ENCODE data around the gene TBC1D22A. TPM values are rescaled to one million over a fixed set of nuclear protein-coding genes. Genes with fewer than 3 reads are reported as not detected.

The TBC1D22A gene
- total RNA-seq, 1 experiment from 2014 or later = 20.9 TPM

GRCh38 chr22:47022475-47022874 lies 260.0 kb downstream of the TBC1D22A start:
- ChIA-PET POLR2A (no interaction called here), RAD21 (ENCODE audit: low non-redundant PET in 1 of 2, low total read pairs in 2 of 2, uncharacterized antibody in 2 of 2, unreplicated experiment in 2 of 2) (no interaction called here), CTCF (no interaction called here)
- Histone ChIP-seq H3K4me3 (replicated peaks in 1 of 2; ENCODE audit: low read depth in 1 of 2, low read length in 2 of 2) (no peak overlapping the region), H3K9me3 (ENCODE audit: control insufficient read depth in 1 of 2, insufficient read depth in 1 of 2, low read depth in 1 of 2, low read length in 2 of 2) (no peaks in the 10 kb centered on the region), H3K9me2 (ENCODE audit: insufficient read depth) (no peaks in the 10 kb centered on the region), H3K27me3 (ENCODE audit: insufficient read depth, low read length) (no peaks in the 10 kb centered on the region), H3K79me2 (ENCODE audit: insufficient read depth, low read length) (no peaks in the 10 kb centered on the region), H4K20me1 (ENCODE audit: insufficient read depth) (no peaks in the 10 kb centered on the region), H3K27ac (ENCODE audit: low read depth, low read length) (no peak overlapping the region), H3K9ac (ENCODE audit: low read length) (no peak overlapping the region), H2AFZ (ENCODE audit: low read depth, low read length, poor library complexity, severe bottlenecking) (no peak overlapping the region), H3K4me1 (ENCODE audit: control insufficient read depth in 1 of 2, insufficient read depth in 2 of 2, low read length in 2 of 2) (no peaks in the 10 kb centered on the region), H3K4me2 (ENCODE audit: low read length) (no peak overlapping the region), H3K36me3 (ENCODE audit: control insufficient read depth in 1 of 2, insufficient read depth in 2 of 2, low read length in 2 of 2) (no peaks in the 10 kb centered on the region)
- TF ChIP-seq EGR1 (IDR thresholded peaks at IDR 0.05; ENCODE audit: low read depth) (no peak), CTCF (IDR thresholded peaks at IDR 0.05 in 2 of 3, conservative IDR thresholded peaks at IDR 0.05 in 1 of 3; ENCODE audit: borderline replicate concordance in 1 of 3, insufficient read depth in 1 of 3, low read depth in 2 of 3, low read length in 2 of 3) (no peak), MAX (IDR thresholded peaks at IDR 0.05) (no peak)
- intact Hi-C loops (cut with micrococcal nuclease) = no loop called here
- ATAC-seq (no peak), DNase-seq (ENCODE audit: low read depth, low spot score) (no peak)
- BruUV-seq (replicated peaks) = no TSS peak

GRCh38 chr22:47023871-47024270 lies 261.4 kb downstream of the TBC1D22A start:
- POLR2A ChIA-PET = no interaction called here
- TF ChIP-seq TCF7L2 (IDR thresholded peaks at IDR 0.05; ENCODE audit: borderline replicate concordance, extremely low read depth, insufficient read depth, insufficient read length) (no peak), EZH2 (IDR thresholded peaks at IDR 0.05) (no peak), CBX3 (IDR thresholded peaks at IDR 0.05; ENCODE audit: low read depth) (no peak), ATF3 (IDR thresholded peaks at IDR 0.05) (no peak), SP1 (IDR thresholded peaks at IDR 0.05; ENCODE audit: low read depth) (no peak), JUND (IDR thresholded peaks at IDR 0.05) (no peak), MAX (IDR thresholded peaks at IDR 0.05) (no peak), EGR1 (IDR thresholded peaks at IDR 0.05; ENCODE audit: low read depth) (no peak), YY1 (IDR thresholded peaks at IDR 0.05; ENCODE audit: extremely low read depth, insufficient replicate concordance, low read depth, low read length) (no peak), POLR2A (IDR thresholded peaks at IDR 0.05; ENCODE audit: borderline replicate concordance, extremely low read depth, insufficient read depth, insufficient read length) (no peak)
- Histone ChIP-seq H3K4me3 (replicated peaks in 1 of 2; ENCODE audit: low read depth in 1 of 2, low read length in 2 of 2) (no peak overlapping the region), H3K9me3 (ENCODE audit: control insufficient read depth in 1 of 2, insufficient read depth in 1 of 2, low read depth in 1 of 2, low read length in 2 of 2) (no peaks in the 10 kb centered on the region), H3K27me3 (ENCODE audit: insufficient read depth, low read length) (no peaks in the 10 kb centered on the region), H3K27ac (ENCODE audit: low read depth, low read length) (no peak overlapping the region), H2AFZ (ENCODE audit: low read depth, low read length, poor library complexity, severe bottlenecking) (no peak overlapping the region), H3K4me2 (ENCODE audit: low read length) (no peak overlapping the region), H3K4me1 (ENCODE audit: control insufficient read depth in 1 of 2, insufficient read depth in 2 of 2, low read length in 2 of 2) (no peaks in the 10 kb centered on the region), H4K20me1 (ENCODE audit: insufficient read depth) (no peaks in the 10 kb centered on the region), H3K9me2 (ENCODE audit: insufficient read depth) (no peaks in the 10 kb centered on the region), H3K9ac (ENCODE audit: low read length) (no peak overlapping the region), H3K79me2 (ENCODE audit: insufficient read depth, low read length) (no peaks in the 10 kb centered on the region), H3K36me3 (ENCODE audit: control insufficient read depth in 1 of 2, insufficient read depth in 2 of 2, low read length in 2 of 2) (no peaks in the 10 kb centered on the region)
- BruUV-seq (replicated peaks) = no TSS peak
- RAD21 ChIA-PET (ENCODE audit: low non-redundant PET in 1 of 2, low total read pairs in 2 of 2, uncharacterized antibody in 2 of 2, unreplicated experiment in 2 of 2) = no interaction called here
- CTCF ChIA-PET = no interaction called here
- ATAC-seq (no peak), DNase-seq (ENCODE audit: low read depth, low spot score) (no peak)
- intact Hi-C loops (cut with micrococcal nuclease) = no loop called here
